Measurements from ENCODE around the gene NRG2.

- TF ChIP-seq EZH2 (IDR thresholded peaks at IDR 0.05) (no peak), CTCF (IDR thresholded peaks at IDR 0.05 in 2 of 3, conservative IDR thresholded peaks at IDR 0.05 in 1 of 3; ENCODE audit: borderline replicate concordance in 1 of 3, insufficient read depth in 1 of 3, low read depth in 2 of 3, low read length in 2 of 3) (no peak), JUND (IDR thresholded peaks at IDR 0.05) (no peak), POLR2A (IDR thresholded peaks at IDR 0.05; ENCODE audit: borderline replicate concordance, extremely low read depth, insufficient read depth, insufficient read length) (no peak), EZH2phosphoT487 (IDR thresholded peaks at IDR 0.05; ENCODE audit: borderline replicate concordance) (no peak)
Measured at GRCh38 chr5:139862313-139862712, 180.8 kb downstream of the NRG2 start.
